Endothelial cell (in vitro differentiated cells): ENCODE measurements around the gene MICALL1. TPM values are rescaled to one million over a fixed set of nuclear protein-coding genes. Genes with fewer than 3 reads are reported as not detected.

Experiments
- DNase-seq: peaks from one replicate; pipeline ENCODE4 v3.0.0; 2021; ENCODE audit warnings: low spot score
- H3K27ac Mint-ChIP-seq: one replicate; pipeline ENCODE4 v1.8.0; 2021; ENCODE audit warnings: mixed read lengths, inconsistent platforms; ENCODE audit not compliant: unreplicated experiment
- H3K27me3 Mint-ChIP-seq: one replicate; pipeline ENCODE4 v1.8.0; 2021; ENCODE audit warnings: mild to moderate bottlenecking, moderate library complexity, mixed read lengths, inconsistent platforms; ENCODE audit not compliant: unreplicated experiment
- H3K36me3 Mint-ChIP-seq: one replicate; pipeline ENCODE4 v1.8.0; 2021; ENCODE audit warnings: mild to moderate bottlenecking, low read depth, mixed read lengths, inconsistent platforms; ENCODE audit not compliant: unreplicated experiment
- H3K4me1 Mint-ChIP-seq: one replicate; pipeline ENCODE4 v1.8.0; 2021; ENCODE audit warnings: mild to moderate bottlenecking, mixed read lengths, inconsistent platforms; ENCODE audit not compliant: unreplicated experiment
- H3K4me3 Mint-ChIP-seq: one replicate; pipeline ENCODE4 v1.8.0; 2021; ENCODE audit warnings: mild to moderate bottlenecking, mixed read lengths, inconsistent platforms; ENCODE audit not compliant: unreplicated experiment
- H3K9me3 Mint-ChIP-seq: one replicate; pipeline ENCODE4 v1.8.0; 2021; ENCODE audit warnings: mixed read lengths, inconsistent platforms; ENCODE audit not compliant: unreplicated experiment
- CTCF ChIP-seq: fragments of 200-600 bp; sonication (generic); IDR thresholded peaks from one replicate; pipeline ENCODE4 v1.5.0; 2021; ENCODE audit warnings: antibody characterized with exemption; ENCODE audit not compliant: unreplicated experiment
- total RNA-seq: library from RNA; stranded (reverse); fragmentation: NEBNext Ultra II Directional; extraction: Animal tissue kit (Norgen Biotek cat#: 25700); gene quantifications from one replicate; pipeline ENCODE4 v1.2.1, GENCODE V29; 2021; ENCODE audit not compliant: unreplicated experiment

The MICALL1 gene
- total RNA-seq, 1 donor from 2014 or later, result 124 TPM

GRCh38 chr22:37985050-37985585 lies 79.0 kb downstream of the MICALL1 start:
- H3K27ac Mint-ChIP-seq, result no peak overlapping the region
- H3K36me3 Mint-ChIP-seq, result no peaks in the 10 kb centered on the region
- no peaks in the 10 kb centered on the region for H3K9me3 Mint-ChIP-seq
- peaks cover 2% of the 10 kb centered on the region for H3K4me1 Mint-ChIP-seq
- no peak for TF ChIP-seq CTCF
- H3K4me3 Mint-ChIP-seq, result no peak overlapping the region
- peaks cover 13% of the 10 kb centered on the region for H3K27me3 Mint-ChIP-seq
- DNase-seq, result no peak

GRCh38 chr22:37985751-37986281 lies 79.7 kb downstream of the MICALL1 start:
- peaks cover 12% of the 10 kb centered on the region for H3K27me3 Mint-ChIP-seq
- H3K27ac Mint-ChIP-seq, result no peak overlapping the region
- H3K9me3 Mint-ChIP-seq, result no peaks in the 10 kb centered on the region
- no peaks in the 10 kb centered on the region for H3K36me3 Mint-ChIP-seq
- peaks cover 2% of the 10 kb centered on the region for H3K4me1 Mint-ChIP-seq
- H3K4me3 Mint-ChIP-seq, result no peak overlapping the region
- TF ChIP-seq CTCF, result no peak
- DNase-seq, result no peak

- Mint-ChIP-seq H3K36me3 (no peaks in the 10 kb centered on the region), H3K27ac (no peak overlapping the region), H3K4me1 (peaks cover 2% of the 10 kb centered on the region), H3K9me3 (no peaks in the 10 kb centered on the region), H3K4me3 (no peak overlapping the region), H3K27me3 (peaks cover 12% of the 10 kb centered on the region)
- no peak for TF ChIP-seq CTCF
- DNase-seq, result no peak
Observed at GRCh38 chr22:37986371-37986770, 80.3 kb downstream of the MICALL1 start.

GRCh38 chr22:37989146-37990045 lies 83.3 kb downstream of the MICALL1 start:
- Mint-ChIP-seq H3K4me3 (no peak overlapping the region), H3K27ac (no peak overlapping the region), H3K9me3 (no peaks in the 10 kb centered on the region), H3K27me3 (peaks cover 7% of the 10 kb centered on the region), H3K4me1 (no peaks in the 10 kb centered on the region), H3K36me3 (no peaks in the 10 kb centered on the region)
- no peak for DNase-seq
- TF ChIP-seq CTCF, result no peak

GRCh38 chr22:37990301-37990700 lies 84.2 kb downstream of the MICALL1 start:
- H3K4me1 Mint-ChIP-seq, result no peaks in the 10 kb centered on the region
- no peak overlapping the region for H3K27ac Mint-ChIP-seq

More at GRCh38 chr22:37990301-37990700, 84.2 kb downstream of the MICALL1 start:
- TF ChIP-seq CTCF, result no peak
- Mint-ChIP-seq H3K4me3 (no peak overlapping the region), H3K9me3 (no peaks in the 10 kb centered on the region), H3K27me3 (peaks cover 6% of the 10 kb centered on the region), H3K36me3 (no peaks in the 10 kb centered on the region)
- DNase-seq, result no peak
